ENCODE results near the gene DCN.

GRCh38 chr12:91173124-91173523, 9.5 kb downstream of the DCN start:
- TF ChIP-seq POLR2A (IDR thresholded peaks at IDR 0.05): no peak
- TF ChIP-seq, protein P1, sequence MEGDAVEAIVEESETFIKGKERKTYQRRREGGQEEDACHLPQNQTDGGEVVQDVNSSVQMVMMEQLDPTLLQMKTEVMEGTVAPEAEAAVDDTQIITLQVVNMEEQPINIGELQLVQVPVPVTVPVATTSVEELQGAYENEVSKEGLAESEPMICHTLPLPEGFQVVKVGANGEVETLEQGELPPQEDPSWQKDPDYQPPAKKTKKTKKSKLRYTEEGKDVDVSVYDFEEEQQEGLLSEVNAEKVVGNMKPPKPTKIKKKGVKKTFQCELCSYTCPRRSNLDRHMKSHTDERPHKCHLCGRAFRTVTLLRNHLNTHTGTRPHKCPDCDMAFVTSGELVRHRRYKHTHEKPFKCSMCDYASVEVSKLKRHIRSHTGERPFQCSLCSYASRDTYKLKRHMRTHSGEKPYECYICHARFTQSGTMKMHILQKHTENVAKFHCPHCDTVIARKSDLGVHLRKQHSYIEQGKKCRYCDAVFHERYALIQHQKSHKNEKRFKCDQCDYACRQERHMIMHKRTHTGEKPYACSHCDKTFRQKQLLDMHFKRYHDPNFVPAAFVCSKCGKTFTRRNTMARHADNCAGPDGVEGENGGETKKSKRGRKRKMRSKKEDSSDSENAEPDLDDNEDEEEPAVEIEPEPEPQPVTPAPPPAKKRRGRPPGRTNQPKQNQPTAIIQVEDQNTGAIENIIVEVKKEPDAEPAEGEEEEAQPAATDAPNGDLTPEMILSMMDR (IDR thresholded peaks at IDR 0.05): no peak
